Measurements from ENCODE around the gene PFKFB4.

- TF ChIP-seq POLR2A (IDR thresholded peaks at IDR 0.05; ENCODE audit: low read length) (no peak), GATA1 (IDR thresholded peaks at IDR 0.05; ENCODE audit: low read depth, low read length) (no peak)
Measured at GRCh38 chr3:48567500-48567899, 10.9 kb upstream of the PFKFB4 start.
